GM11168 (cell line): ENCODE results near the gene HLA-G.

Experiments
- in situ Hi-C: fragments of 300-500 bp; cut with MboI; formaldehyde crosslinking; loops from one replicate; pipeline ENCODE4 v1.12.0; 2022; ENCODE audit warnings: low sequenced_read_pairs; ENCODE audit not compliant: unreplicated experiment

Gene HLA-G

GRCh38 chr6:29815118-29815750 lies 12.4 kb upstream of the HLA-G start:
- in situ Hi-C loops = no loop called here

- in situ Hi-C loops = no loop called here
Observed at GRCh38 chr6:29816030-29816429, 11.6 kb upstream of the HLA-G start.

GRCh38 chr6:29818892-29819291 lies 8.7 kb upstream of the HLA-G start:
- in situ Hi-C loops = no loop called here

GRCh38 chr6:29824144-29824543 lies 3.5 kb upstream of the HLA-G start:
- in situ Hi-C loops = no loop called here

GRCh38 chr6:29825848-29826247 lies 1.8 kb upstream of the HLA-G start:
- in situ Hi-C loops = no loop called here

GRCh38 chr6:29826271-29826670 lies 1.4 kb upstream of the HLA-G start:
- in situ Hi-C loops = no loop called here

GRCh38 chr6:29828471-29828797 lies 809 bp downstream of the HLA-G start:
- in situ Hi-C loops = no loop called here

- in situ Hi-C loops = no loop called here
Observed at GRCh38 chr6:29829766-29830165, 2.1 kb downstream of the HLA-G start.

GRCh38 chr6:29830409-29830808 lies 2.8 kb downstream of the HLA-G start:
- in situ Hi-C loops = no loop called here

GRCh38 chr6:29831776-29832175 lies 4.2 kb downstream of the HLA-G start:
- in situ Hi-C loops = no loop called here

- in situ Hi-C loops = no loop called here
Observed at GRCh38 chr6:29834564-29835436, 7.2 kb downstream of the HLA-G start.

GRCh38 chr6:29839917-29840316 lies 12.3 kb downstream of the HLA-G start:
- in situ Hi-C loops = loop anchor here (10.0 kb wide), 1 partner anchor 195 kb away; no protein-coding TSS in a partner anchor

- in situ Hi-C loops = loop anchor here (10.0 kb wide), 1 partner anchor 194 kb away; no protein-coding TSS in a partner anchor
Observed at GRCh38 chr6:29841030-29841429, 13.4 kb downstream of the HLA-G start.

GRCh38 chr6:29845405-29846006 lies 17.9 kb downstream of the HLA-G start:
- in situ Hi-C loops = loop anchor here (10.0 kb wide), 1 partner anchor 189 kb away; no protein-coding TSS in a partner anchor

- in situ Hi-C loops = loop anchor here (10.0 kb wide), 1 partner anchor 187 kb away; no protein-coding TSS in a partner anchor
Observed at GRCh38 chr6:29847871-29848630, 20.4 kb downstream of the HLA-G start.

GRCh38 chr6:29850011-29850553 lies 22.5 kb downstream of the HLA-G start:
- in situ Hi-C loops = no loop called here

- in situ Hi-C loops = no loop called here
Observed at GRCh38 chr6:29851190-29851589, 23.6 kb downstream of the HLA-G start.

GRCh38 chr6:29853245-29853644 lies 25.6 kb downstream of the HLA-G start:
- in situ Hi-C loops = no loop called here

GRCh38 chr6:29858006-29858405 lies 30.4 kb downstream of the HLA-G start:
- in situ Hi-C loops = no loop called here
